ENCODE results near the gene ZNF316. TPM values are rescaled to one million over a fixed set of nuclear protein-coding genes. Genes with fewer than 3 reads are reported as not detected.

Gene ZNF316
- 12.2 to 15.5 TPM (median 13.7 TPM) in 5 replicates for total RNA-seq (2022; extraction: Qiagen RNA extraction)

DNA sequence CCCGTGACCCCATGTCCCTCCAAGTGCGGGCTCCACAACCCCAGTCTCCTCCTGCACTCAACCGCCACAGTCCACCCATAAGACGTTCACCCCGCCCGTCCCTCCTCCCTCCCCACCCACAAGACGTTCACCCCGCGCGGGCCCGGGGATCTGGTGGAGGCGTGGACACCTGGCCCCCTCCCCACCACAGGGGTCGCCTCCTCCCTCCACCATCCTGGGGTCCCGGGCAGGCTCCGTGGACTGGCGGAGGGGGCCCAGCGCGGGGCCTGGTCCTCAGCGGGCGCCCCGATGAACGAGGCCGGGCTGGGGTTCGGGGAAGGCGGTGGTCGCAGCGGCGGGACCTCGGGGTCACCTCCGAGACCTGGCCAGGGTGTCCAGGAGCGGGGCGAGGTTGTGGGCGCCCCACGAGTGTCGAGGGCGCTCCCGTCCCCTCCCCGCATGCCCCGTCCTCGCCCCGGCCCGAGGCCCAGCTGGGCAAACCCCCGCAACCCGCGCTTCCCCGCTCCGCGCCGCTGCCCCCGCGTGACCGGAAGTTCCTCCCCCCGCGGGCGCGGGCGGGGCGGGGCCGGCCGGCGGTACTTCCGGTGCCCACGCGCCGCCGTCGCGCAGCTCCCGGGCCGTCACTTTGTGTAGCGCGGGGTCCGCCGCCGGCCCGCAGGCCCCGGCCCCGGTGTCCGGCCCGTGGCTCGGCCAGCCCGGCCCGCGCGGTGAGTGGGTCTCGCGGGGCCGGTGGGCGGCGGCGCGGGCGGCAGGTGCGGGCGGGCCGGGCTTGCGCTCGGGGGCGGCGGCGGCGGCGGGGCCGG lies at the start of gene ZNF316:
TSS of gene ZNF316 (plus strand) at position 578 of the 803 bp plus-strand sequence. CDS start 5,092 bp downstream, outside the sequence.

DNA sequence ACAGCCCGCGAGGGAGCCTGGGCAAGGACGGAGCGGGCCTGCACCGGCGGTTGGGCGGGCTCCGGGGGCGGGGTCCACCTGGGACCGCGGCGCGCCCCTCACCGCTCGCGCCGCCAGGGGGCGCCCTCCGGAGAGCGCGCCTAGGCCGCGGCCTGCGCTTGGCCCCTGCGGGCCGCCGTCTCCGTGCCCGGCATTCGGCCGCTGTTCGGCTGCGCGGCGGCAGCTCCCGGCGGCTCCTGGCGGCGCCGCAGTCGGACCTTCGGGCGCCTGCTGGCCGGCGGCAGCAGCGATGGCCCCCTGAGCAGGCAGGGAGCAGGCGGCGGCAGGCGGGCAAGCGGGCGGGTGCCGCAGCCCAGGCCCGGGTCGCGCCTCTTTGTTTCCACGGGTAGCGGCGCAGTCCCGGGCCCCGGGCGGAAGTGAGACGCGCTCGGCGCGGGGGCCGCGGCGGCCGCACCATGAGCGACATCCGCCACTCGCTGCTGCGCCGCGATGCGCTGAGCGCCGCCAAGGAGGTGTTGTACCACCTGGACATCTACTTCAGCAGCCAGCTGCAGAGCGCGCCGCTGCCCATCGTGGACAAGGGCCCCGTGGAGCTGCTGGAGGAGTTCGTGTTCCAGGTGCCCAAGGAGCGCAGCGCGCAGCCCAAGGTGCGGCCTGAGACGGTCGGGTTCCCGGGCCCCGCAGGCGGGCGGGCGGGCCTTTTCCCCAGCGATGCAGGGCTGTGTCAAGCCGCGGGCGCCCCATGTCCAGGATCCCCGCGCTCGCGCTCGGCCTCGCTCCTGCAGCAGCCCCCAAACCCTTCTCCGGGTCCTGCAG lies 47.1 kb upstream of the ZNF316 start, which contains the start of gene INTS15:
TSS of gene INTS15 (plus strand) at position 193 of the 816 bp plus-strand sequence. CDS start at position 456, 263 bp downstream.

DNA sequence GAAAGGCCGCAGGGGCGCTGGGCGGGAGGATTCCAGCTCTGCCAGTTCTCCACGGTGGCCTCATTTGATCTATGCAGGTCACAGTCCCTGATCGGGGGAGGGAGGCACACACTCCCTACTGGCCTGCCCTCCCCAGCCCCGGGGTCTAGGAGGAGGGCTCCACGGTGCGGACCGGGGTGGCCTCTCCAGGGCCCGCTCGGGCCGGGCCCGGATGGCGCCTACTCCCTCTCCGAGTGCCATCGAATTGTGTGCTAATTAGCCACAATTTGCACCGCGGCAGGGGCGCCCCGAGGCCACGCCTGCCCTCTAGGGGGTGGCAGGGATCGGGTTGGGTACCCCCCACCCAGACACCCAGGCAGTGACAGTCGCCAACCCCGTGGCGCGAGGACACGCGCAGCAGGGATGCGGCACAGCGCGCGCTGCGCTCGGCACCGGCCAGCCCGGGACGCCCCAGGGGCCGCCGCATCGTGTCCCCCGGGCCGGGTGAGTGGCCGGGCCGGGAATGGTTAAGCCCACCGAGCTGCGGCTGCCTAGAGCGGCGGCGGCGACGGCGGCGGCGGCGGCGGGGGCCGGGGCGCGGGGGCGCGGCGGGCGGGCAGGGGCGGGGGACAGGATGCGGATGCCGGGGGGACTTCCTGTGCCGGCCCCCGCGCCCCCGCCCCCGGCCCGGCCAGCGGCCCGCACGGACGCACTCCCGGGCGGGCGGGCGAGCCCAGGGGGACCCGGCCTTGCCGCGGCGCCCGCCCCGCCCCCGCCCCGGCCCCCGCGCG lies 22.0 kb upstream of the ZNF316 start, which contains the start of gene ZNF853:
TSS of gene ZNF853 (plus strand) at position 658 of the 770 bp plus-strand sequence. CDS start 565 bp downstream, outside the sequence.

Other genes starting within 250 kb of the ZNF316 start
- gene DAGLB, start 189.4 kb upstream of the ZNF316 start, total RNA-seq (2022; extraction: Qiagen RNA extraction), result 21.8 to 24.6 TPM (median 23.0 TPM) in 5 replicates
- 129 to 142 TPM (median 133 TPM) in 5 replicates for gene KDELR2, start 153.2 kb upstream of the ZNF316 start, total RNA-seq (2022; extraction: Qiagen RNA extraction)
- gene GRID2IP, start 85.9 kb upstream of the ZNF316 start, total RNA-seq (2022; extraction: Qiagen RNA extraction), result 0.02 TPM in 1 of 5 replicates, not detected in the others
- 46.1 to 51.9 TPM (median 48.8 TPM) in 5 replicates for gene ZDHHC4, start 59.9 kb upstream of the ZNF316 start, total RNA-seq (2022; extraction: Qiagen RNA extraction)
- gene INTS15, start 47.3 kb upstream of the ZNF316 start, total RNA-seq (2022; extraction: Qiagen RNA extraction), result 23.1 to 27.9 TPM (median 24.9 TPM) in 5 replicates
- gene ZNF853, start 21.7 kb upstream of the ZNF316 start, total RNA-seq (2022; extraction: Qiagen RNA extraction), result 1.7 to 2.7 TPM (median 2.4 TPM) in 5 replicates
- 9.9 to 13.6 TPM (median 11.5 TPM) in 5 replicates for gene ZNF12, start 69.6 kb downstream of the ZNF316 start, total RNA-seq (2022; extraction: Qiagen RNA extraction)
- 0.14 to 0.15 TPM in 2 of 5 replicates, not detected in the others for gene RSPH10B2, start 116.8 kb downstream of the ZNF316 start, total RNA-seq (2022; extraction: Qiagen RNA extraction)
- 19.9 to 24.0 TPM (median 21.4 TPM) in 5 replicates for gene CCZ1B, start 189.0 kb downstream of the ZNF316 start, total RNA-seq (2022; extraction: Qiagen RNA extraction)